Hepatocyte (in vitro differentiated cells): ENCODE measurements around the gene TMEM245. TPM values are rescaled to one million over a fixed set of nuclear protein-coding genes. Genes with fewer than 3 reads are reported as not detected.
A peak's percentile ranks its signal among the peaks of the same experiment; 100 is the strongest.

Source experiments
- DNase-seq: peaks from one replicate; pipeline ENCODE4 v3.0.0-alpha.2; 2016; ENCODE audit warnings: low spot score
- H2AFZ ChIP-seq: fragments of 200-600 bp; sonication (generic); 2 replicates; pipeline ENCODE4 v1.6.0; 2016; ENCODE audit warnings: antibody characterized with exemption, mild to moderate bottlenecking
- H3K27ac ChIP-seq: fragments of 200-600 bp; sonication (generic); 2 replicates; pipeline ENCODE4 v1.5.1; 2016; ENCODE audit warnings: mild to moderate bottlenecking
- H3K27me3 ChIP-seq: fragments of 200-600 bp; sonication (generic); 2 replicates; pipeline ENCODE4 v1.6.1; 2016
- H3K36me3 ChIP-seq: fragments of 200-600 bp; sonication (generic); replicated peaks from 2 replicates; pipeline ENCODE4 v1.5.1; 2016; ENCODE audit warnings: low read depth; ENCODE audit not compliant: insufficient read depth
- H3K4me1 ChIP-seq: fragments of 200-600 bp; sonication (generic); 2 replicates; pipeline ENCODE4 v1.5.1; 2016; ENCODE audit warnings: mild to moderate bottlenecking, moderate library complexity; ENCODE audit not compliant: insufficient read depth
- H3K4me2 ChIP-seq: fragments of 200-600 bp; sonication (generic); 2 replicates; pipeline ENCODE4 v1.6.0; 2016
- H3K4me3 ChIP-seq: fragments of 200-600 bp; sonication (generic); 2 replicates; pipeline ENCODE4 v1.5.1; 2016; ENCODE audit warnings: mild to moderate bottlenecking
- H3K79me2 ChIP-seq: fragments of 200-600 bp; sonication (generic); 2 replicates; pipeline ENCODE4 v1.6.0; 2017; ENCODE audit warnings: mild to moderate bottlenecking
- H3K9me2 ChIP-seq: fragments of 200-600 bp; sonication (generic); replicated peaks from 2 replicates; pipeline ENCODE4 v1.6.0; 2017; ENCODE audit warnings: mild to moderate bottlenecking; ENCODE audit not compliant: insufficient read depth
- H3K9me3 ChIP-seq: fragments of 200-600 bp; sonication (generic); 2 replicates; pipeline ENCODE4 v1.5.1; 2016; ENCODE audit warnings: low read depth, mild to moderate bottlenecking
- H4K20me1 ChIP-seq: fragments of 200-600 bp; sonication (generic); 2 replicates; pipeline ENCODE4 v1.6.0; 2016; ENCODE audit warnings: mild to moderate bottlenecking; ENCODE audit not compliant: insufficient read depth, poor library complexity, severe bottlenecking
- CTCF ChIP-seq: fragments of 200-600 bp; sonication (generic); IDR thresholded peaks from 2 replicates; pipeline ENCODE4 v1.5.1; 2016; ENCODE audit warnings: antibody characterized with exemption, mild to moderate bottlenecking; ENCODE audit not compliant: poor library complexity
- EZH2 ChIP-seq: fragments of 200-600 bp; sonication (generic); IDR thresholded peaks from 2 replicates; pipeline ENCODE4 v1.6.1; 2016; ENCODE audit warnings: antibody characterized with exemption, mild to moderate bottlenecking, borderline replicate concordance
- EZH2phosphoT487 ChIP-seq: fragments of 200-600 bp; sonication (generic); IDR thresholded peaks from one replicate; pipeline ENCODE4 v1.6.1; 2018; ENCODE audit warnings: antibody characterized with exemption, mild to moderate bottlenecking, low read depth, moderate library complexity; ENCODE audit not compliant: unreplicated experiment, severe bottlenecking
- WGBS: methylation state at CpG from one replicate; pipeline ENCODE4 v1.1.6; 2016; ENCODE audit warnings: low lambda C conversion rate; ENCODE audit errors: missing lambda C conversion rate; 5-methylcytosine and 5-hydroxymethylcytosine counted together
- polyA plus RNA-seq: library from polyadenylated mRNA; unstranded; fragments of >200 nt; fragmentation: Nextera tagmentation; extraction: Ambion mirVana; gene quantifications from 2 replicates; pipeline ENCODE4 v1.2.1, GENCODE V29; 2016
- total RNA-seq: library from RNA; depleted of rRNA; stranded (reverse); fragments of >200 nt; gene quantifications from 2 replicates; pipeline ENCODE4 v1.2.3, GENCODE V29; 2014

Gene TMEM245
- total and polyA plus RNA-seq, 2 experiments from 2014 or later = 63.5 to 122 TPM

- no peak overlapping the region for H3K27ac ChIP-seq
- H3K4me3 ChIP-seq = no peak overlapping the region
- no peak overlapping the region for H3K4me2 ChIP-seq
- DNase-seq = no peak
- TF ChIP-seq EZH2phosphoT487 (no peak), CTCF (no peak), EZH2 (no peak)
- peaks cover 20% of the 10 kb centered on the region for H3K4me1 ChIP-seq
- H2AFZ ChIP-seq = no peak overlapping the region
- no peaks in the 10 kb centered on the region for H3K36me3 ChIP-seq
- no peaks in the 10 kb centered on the region for H4K20me1 ChIP-seq
- no peaks in the 10 kb centered on the region for H3K79me2 ChIP-seq
- H3K9me3 ChIP-seq = no peaks in the 10 kb centered on the region
- H3K9me2 ChIP-seq = no peaks in the 10 kb centered on the region
- H3K27me3 ChIP-seq = no peaks in the 10 kb centered on the region
- WGBS = 100% methylated on average over 1 of the region's 1 CpG
Measured at GRCh38 chr9:109068764-109069163, 51.0 kb downstream of the TMEM245 start.

- H3K79me2 ChIP-seq = no peaks in the 10 kb centered on the region
- TF ChIP-seq EZH2 = no peak
- no peak for TF ChIP-seq EZH2phosphoT487
- no peak for TF ChIP-seq CTCF
- no peaks in the 10 kb centered on the region for H4K20me1 ChIP-seq
- H3K9me2 ChIP-seq = no peaks in the 10 kb centered on the region
- H3K4me1 ChIP-seq = peaks cover 9% of the 10 kb centered on the region
- no peak overlapping the region for H2AFZ ChIP-seq
- no peaks in the 10 kb centered on the region for H3K36me3 ChIP-seq
- 94% methylated on average over 2 of the region's 2 CpGs for WGBS
- no peaks in the 10 kb centered on the region for H3K27me3 ChIP-seq
- no peak overlapping the region for H3K4me3 ChIP-seq
- peak overlapping the region; percentile 69 for H3K27ac ChIP-seq
- DNase-seq = peak; percentile 30
- H3K9me3 ChIP-seq = no peaks in the 10 kb centered on the region
- no peak overlapping the region for H3K4me2 ChIP-seq
Measured at GRCh38 chr9:109064963-109065702, 54.6 kb downstream of the TMEM245 start.

- Histone ChIP-seq H4K20me1 (no peaks in the 10 kb centered on the region), H3K36me3 (no peaks in the 10 kb centered on the region), H3K4me3 (no peak overlapping the region), H3K27ac (no peak overlapping the region), H3K4me1 (peaks cover 9% of the 10 kb centered on the region), H3K9me2 (no peaks in the 10 kb centered on the region), H3K9me3 (no peaks in the 10 kb centered on the region), H3K27me3 (no peaks in the 10 kb centered on the region), H2AFZ (no peak overlapping the region), H3K79me2 (no peaks in the 10 kb centered on the region), H3K4me2 (no peak overlapping the region)
- no peak for DNase-seq
- WGBS = 35% methylated on average over 2 of the region's 2 CpGs
- TF ChIP-seq CTCF (no peak), EZH2 (no peak), EZH2phosphoT487 (no peak)
Measured at GRCh38 chr9:109063760-109064159, 56.0 kb downstream of the TMEM245 start.

- no peaks in the 10 kb centered on the region for H3K36me3 ChIP-seq
- no peak overlapping the region for H2AFZ ChIP-seq
- H3K27ac ChIP-seq = no peak overlapping the region
- H3K9me3 ChIP-seq = no peaks in the 10 kb centered on the region
- no peaks in the 10 kb centered on the region for H3K79me2 ChIP-seq
- TF ChIP-seq CTCF (no peak), EZH2phosphoT487 (no peak), EZH2 (no peak)
- no peaks in the 10 kb centered on the region for H3K9me2 ChIP-seq
- no peaks in the 10 kb centered on the region for H4K20me1 ChIP-seq
- DNase-seq = no peak
- peaks cover 9% of the 10 kb centered on the region for H3K4me1 ChIP-seq
- H3K4me3 ChIP-seq = no peak overlapping the region
- WGBS = 97% methylated on average over 6 of the region's 6 CpGs
- no peaks in the 10 kb centered on the region for H3K27me3 ChIP-seq
- no peak overlapping the region for H3K4me2 ChIP-seq
Measured at GRCh38 chr9:109062543-109062942, 57.2 kb downstream of the TMEM245 start.
